Loucy (cell line): ENCODE data around the gene ZFHX3.
A peak's percentile ranks its signal among the peaks of the same experiment; 100 is the strongest.
"Not testable (repeated sequence)": the region's sequence is repeated elsewhere in the genome, so short reads cannot be mapped to it uniquely, and the experiment has no call there.

Experiments
- H2AFZ ChIP-seq: fragments of 200-600 bp; sonication (generic); 2 replicates; pipeline ENCODE4 v1.6.0; 2016; ENCODE audit warnings: antibody characterized with exemption, mild to moderate bottlenecking, low read length, moderate library complexity
- H3F3A ChIP-seq: fragments of 200-600 bp; 2 replicates; pipeline ENCODE4 v1.6.0; 2016; ENCODE audit warnings: antibody characterized with exemption, low read depth, mild to moderate bottlenecking
- H3K27me3 ChIP-seq: fragments of 200-600 bp; sonication (generic); 2 replicates; pipeline ENCODE4 v1.6.1; 2014; ENCODE audit warnings: low read length, mild to moderate bottlenecking; ENCODE audit not compliant: insufficient read depth, poor library complexity, severe bottlenecking
- H3K36me3 ChIP-seq: fragments of 200-600 bp; sonication (generic); 2 replicates; pipeline ENCODE4 v1.6.1; 2016; ENCODE audit warnings: low read length; ENCODE audit not compliant: insufficient read depth
- H3K4me1 ChIP-seq: fragments of 200-600 bp; sonication (generic); 2 replicates; pipeline ENCODE4 v1.5.1; 2014; ENCODE audit warnings: low read length, mild to moderate bottlenecking; ENCODE audit not compliant: insufficient read depth, poor library complexity, severe bottlenecking
- H3K4me2 ChIP-seq: fragments of 200-600 bp; sonication (generic); 2 replicates; pipeline ENCODE4 v1.6.0; 2014; ENCODE audit warnings: antibody characterized with exemption, low read length, low read depth, mild to moderate bottlenecking; ENCODE audit not compliant: poor library complexity, severe bottlenecking
- H3K4me3 ChIP-seq: fragments of 200-600 bp; sonication (generic); 2 replicates; pipeline ENCODE4 v1.5.1; 2014; ENCODE audit warnings: low read length, mild to moderate bottlenecking, mixed read lengths; ENCODE audit not compliant: poor library complexity, severe bottlenecking
- H3K79me2 ChIP-seq: fragments of 200-600 bp; sonication (generic); 2 replicates; pipeline ENCODE4 v1.6.1; 2014; ENCODE audit warnings: low read length; ENCODE audit not compliant: insufficient read depth
- H3K9ac ChIP-seq: fragments of 200-600 bp; sonication (generic); 2 replicates; pipeline ENCODE4 v1.6.0; 2014; ENCODE audit warnings: mild to moderate bottlenecking, low read depth, low read length, moderate library complexity; ENCODE audit not compliant: poor library complexity, severe bottlenecking
- H3K9me2 ChIP-seq: fragments of 200-600 bp; sonication (generic); replicated peaks from 2 replicates; pipeline ENCODE4 v1.6.1; 2016; ENCODE audit warnings: low read depth, low read length, mixed read lengths
- H3K9me3 ChIP-seq: fragments of 200-600 bp; sonication (generic); 2 replicates; pipeline ENCODE4 v1.6.1; 2014; ENCODE audit warnings: mild to moderate bottlenecking, antibody characterized with exemption, low read length, low read depth; ENCODE audit not compliant: insufficient read depth
- H4K20me1 ChIP-seq: fragments of 200-600 bp; sonication (generic); 2 replicates; pipeline ENCODE4 v1.6.0; 2014; ENCODE audit warnings: antibody characterized with exemption, low read length, mild to moderate bottlenecking; ENCODE audit not compliant: insufficient read depth, poor library complexity, severe bottlenecking
- CTCF ChIP-seq: fragments of 200-600 bp; sonication (generic); conservative IDR thresholded peaks from 2 replicates; pipeline ENCODE4 v1.5.1; 2014; ENCODE audit warnings: mild to moderate bottlenecking, antibody characterized with exemption, low read length
- EZH2phosphoT487 ChIP-seq: fragments of 200-600 bp; IDR thresholded peaks from 2 replicates; pipeline ENCODE4 v1.6.1; 2018; ENCODE audit warnings: antibody characterized with exemption, mild to moderate bottlenecking, moderate library complexity, borderline replicate concordance

Gene ZFHX3

GRCh38 chr16:72996291-72997062 is 51.5 kb downstream of the ZFHX3 start:
- H3K9me2 ChIP-seq, result no peaks in the 10 kb centered on the region
- H3K4me3 ChIP-seq, result no peak overlapping the region
- peaks cover 5% of the 10 kb centered on the region for H3K4me1 ChIP-seq
- H3K9me3 ChIP-seq, result no peaks in the 10 kb centered on the region; the same call in 1 of the 2 replicates
- no peak overlapping the region for H3K4me2 ChIP-seq
- peaks cover 5% of the 10 kb centered on the region; the same call in 1 of the 2 replicates for H3K79me2 ChIP-seq
- no peaks in the 10 kb centered on the region for H3K36me3 ChIP-seq
- no peak overlapping the region for H3K9ac ChIP-seq
- no peaks in the 10 kb centered on the region for H4K20me1 ChIP-seq
- H2AFZ ChIP-seq, result no peak overlapping the region
- TF ChIP-seq CTCF, result no peak
- no peak for TF ChIP-seq EZH2phosphoT487
- no peaks in the 10 kb centered on the region for H3F3A ChIP-seq
- H3K27me3 ChIP-seq, result no peaks in the 10 kb centered on the region

GRCh38 chr16:72995882-72996270 is 52.1 kb downstream of the ZFHX3 start:
- not testable (repeated sequence) for H3K36me3 ChIP-seq, H3F3A ChIP-seq, H3K9me2 ChIP-seq, H3K4me1 ChIP-seq, H4K20me1 ChIP-seq, H3K9me3 ChIP-seq, H3K4me2 ChIP-seq, H3K4me3 ChIP-seq, H3K79me2 ChIP-seq, H2AFZ ChIP-seq, H3K27me3 ChIP-seq, H3K9ac ChIP-seq

- Histone ChIP-seq H3K9me2 (no peaks in the 10 kb centered on the region), H3K4me2 (no peak overlapping the region), H3K4me3 (no peak overlapping the region), H3F3A (no peaks in the 10 kb centered on the region), H3K27me3 (no peaks in the 10 kb centered on the region), H2AFZ (no peak overlapping the region), H3K4me1 (peaks cover 5% of the 10 kb centered on the region), H3K79me2 (no peaks in the 10 kb centered on the region), H3K9ac (no peak overlapping the region), H4K20me1 (no peaks in the 10 kb centered on the region), H3K9me3 (no peaks in the 10 kb centered on the region), H3K36me3 (no peaks in the 10 kb centered on the region)
- peak; percentile 69 for TF ChIP-seq CTCF
- no peak for TF ChIP-seq EZH2phosphoT487
These were observed 52.6 kb downstream of the ZFHX3 start for GRCh38 chr16:72995151-72995881.
